Measurements from ENCODE around the gene CFAP300. TPM values are rescaled to one million over a fixed set of nuclear protein-coding genes. Genes with fewer than 3 reads are reported as not detected.
A peak's percentile ranks its signal among the peaks of the same experiment; 100 is the strongest.

CFAP300 gene
- total RNA-seq, 2 experiments from 2014 or later = not detected

DNA sequence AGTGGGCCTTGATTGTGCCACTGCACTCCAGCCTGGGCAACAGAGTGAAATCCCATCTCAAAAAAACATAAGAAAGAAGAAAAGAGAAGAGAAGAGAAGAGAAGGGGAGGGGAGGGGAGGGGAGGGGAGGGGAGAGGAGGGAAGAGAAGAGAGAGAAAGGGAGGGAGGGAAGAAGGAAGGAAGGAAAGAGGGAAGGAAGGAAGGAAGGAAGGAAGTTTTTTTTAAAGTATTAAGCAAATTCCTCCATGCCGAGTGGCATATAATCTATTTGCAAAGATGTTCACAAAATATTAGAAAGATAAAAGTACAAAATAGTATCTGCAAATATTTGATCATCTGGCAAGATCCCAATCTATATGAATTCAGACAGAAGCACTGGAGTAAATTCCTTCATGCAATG lies 10.5 kb upstream of the CFAP300 start:
- H3K4me3 Mint-ChIP-seq = no peak overlapping the region
- POLR2A ChIA-PET = no interaction called here

DNA sequence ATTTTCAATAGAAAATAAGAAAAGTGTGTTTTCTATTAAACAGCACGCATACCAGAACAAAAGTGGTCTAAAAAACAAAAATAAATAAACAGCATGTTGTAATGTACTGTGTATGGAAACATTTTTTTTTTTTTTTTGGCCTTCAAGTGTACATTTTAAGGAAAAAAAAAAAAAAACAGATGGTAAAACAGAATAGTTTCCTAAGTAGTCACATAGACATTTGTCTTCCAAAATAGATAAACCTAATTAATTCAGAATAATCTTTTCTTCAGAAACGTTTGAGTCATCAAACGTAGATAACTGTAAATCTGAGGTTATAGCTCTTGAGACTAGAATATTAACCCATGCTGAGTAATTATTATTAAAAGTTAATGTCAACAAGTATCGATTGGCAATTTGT lies 396 bp upstream of the CFAP300 start:
- H3K4me1 Mint-ChIP-seq = peaks cover 10% of the 10 kb centered on the region
- H3K27ac Mint-ChIP-seq = no peak overlapping the region
- CTCF ChIA-PET = no interaction called here
- H3K27me3 Mint-ChIP-seq = peaks cover 31% of the 10 kb centered on the region
- H3K4me3 Mint-ChIP-seq = peak overlapping the region; percentile 51
- no peaks in the 10 kb centered on the region for H3K9me3 Mint-ChIP-seq
- DNase-seq = no peak
- no peaks in the 10 kb centered on the region for H3K36me3 Mint-ChIP-seq (ENCODE audit: low read depth)
- POLR2A ChIA-PET = no interaction called here

More for the DNA sequence above, 10.5 kb upstream of the CFAP300 start:
- Mint-ChIP-seq H3K9me3 (no peaks in the 10 kb centered on the region), H3K27me3 (peaks cover 6% of the 10 kb centered on the region), H3K27ac (no peak overlapping the region), H3K36me3 (ENCODE audit: low read depth) (no peaks in the 10 kb centered on the region), H3K4me1 (no peaks in the 10 kb centered on the region)
- CTCF ChIA-PET = no interaction called here
- no peak for DNase-seq

DNA sequence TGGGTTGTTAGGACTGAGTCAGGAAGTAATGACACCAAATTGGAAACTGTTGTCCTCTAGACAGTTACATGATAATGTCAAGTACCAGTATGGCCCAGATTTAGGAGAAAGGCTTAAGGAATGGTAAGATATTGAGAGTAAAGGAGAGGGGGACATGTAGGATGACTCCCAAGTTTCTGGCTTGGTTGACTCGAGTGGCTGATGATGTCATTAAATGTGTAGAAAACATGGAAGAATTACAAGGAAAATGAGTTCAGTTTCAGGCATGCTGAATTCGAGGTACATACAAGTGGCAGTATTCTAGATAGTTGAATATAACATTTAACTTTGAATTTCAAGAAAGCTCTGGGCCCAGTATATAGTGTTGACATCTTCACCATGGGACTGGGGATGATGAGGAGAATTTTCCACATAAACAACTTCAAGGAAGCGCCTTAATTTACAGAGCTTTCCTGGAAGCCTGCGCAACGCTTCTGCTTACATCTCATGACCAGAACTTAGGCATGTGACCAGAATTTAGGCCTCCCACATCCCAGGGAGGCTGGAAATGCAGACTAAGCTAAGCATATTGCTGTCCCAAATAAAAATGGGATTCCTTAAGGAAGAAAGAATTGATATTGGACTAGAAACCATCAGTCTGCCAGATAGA lies 3.8 kb downstream of the CFAP300 start:
- Mint-ChIP-seq H3K36me3 (ENCODE audit: low read depth) (no peaks in the 10 kb centered on the region), H3K27me3 (peaks cover 24% of the 10 kb centered on the region), H3K4me1 (peaks cover 10% of the 10 kb centered on the region), H3K4me3 (no peak overlapping the region), H3K9me3 (no peaks in the 10 kb centered on the region), H3K27ac (no peak overlapping the region)
- DNase-seq = no peak
- CTCF ChIA-PET = no interaction called here
- POLR2A ChIA-PET = no interaction called here

DNA sequence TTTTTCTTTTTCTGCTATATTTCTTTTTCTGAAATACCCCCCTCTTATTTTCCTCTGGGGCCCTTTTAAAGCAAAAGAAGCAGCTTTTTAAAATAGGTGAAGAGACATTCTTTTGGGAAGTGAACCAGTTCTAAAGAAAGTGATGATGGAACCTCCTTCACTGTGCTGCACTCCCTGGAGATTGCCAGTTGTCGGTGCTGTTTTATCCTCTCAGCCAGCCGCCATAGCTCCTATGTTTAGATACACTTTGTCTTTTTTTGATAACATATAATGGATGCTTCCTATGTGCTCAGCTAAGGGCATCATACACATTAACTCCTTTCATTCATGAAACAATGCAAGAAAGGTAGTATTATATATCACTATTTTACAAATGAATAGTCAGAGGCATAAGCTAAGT lies 14.0 kb downstream of the CFAP300 start:
- no peak for DNase-seq
- Mint-ChIP-seq H3K36me3 (ENCODE audit: low read depth) (no peaks in the 10 kb centered on the region), H3K27me3 (no peaks in the 10 kb centered on the region), H3K4me3 (no peak overlapping the region), H3K4me1 (no peaks in the 10 kb centered on the region), H3K9me3 (no peaks in the 10 kb centered on the region), H3K27ac (no peak overlapping the region)
- ChIA-PET CTCF (no interaction called here), POLR2A (interaction anchor here (0.5 kb wide), 1 partner anchor 39 kb away, joined by 3 read pairs; no protein-coding TSS in a partner anchor)

DNA sequence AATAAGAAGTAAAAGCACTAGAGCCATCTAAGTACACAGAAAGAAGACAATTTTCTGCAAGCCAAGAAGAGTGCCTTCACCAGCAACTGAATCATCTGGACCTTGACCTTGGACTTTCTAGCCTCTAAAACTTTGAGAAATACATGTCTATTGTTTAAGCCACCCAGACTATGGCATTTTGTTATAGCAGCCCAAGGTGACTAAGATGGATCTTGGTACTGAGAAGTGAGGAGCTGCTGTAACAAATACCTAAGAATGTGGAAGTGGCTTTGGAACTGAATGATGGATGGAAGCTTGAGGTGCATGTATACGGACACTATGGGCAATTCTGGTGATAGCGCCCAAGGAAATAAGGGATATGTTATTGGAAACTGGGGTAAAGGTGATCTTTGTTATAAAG lies 14.9 kb downstream of the CFAP300 start:
- POLR2A ChIA-PET = interaction anchor here (0.5 kb wide), 1 partner anchor 39 kb away, joined by 3 read pairs; no protein-coding TSS in a partner anchor
- Mint-ChIP-seq H3K4me3 (no peak overlapping the region), H3K4me1 (no peaks in the 10 kb centered on the region)

DNA sequence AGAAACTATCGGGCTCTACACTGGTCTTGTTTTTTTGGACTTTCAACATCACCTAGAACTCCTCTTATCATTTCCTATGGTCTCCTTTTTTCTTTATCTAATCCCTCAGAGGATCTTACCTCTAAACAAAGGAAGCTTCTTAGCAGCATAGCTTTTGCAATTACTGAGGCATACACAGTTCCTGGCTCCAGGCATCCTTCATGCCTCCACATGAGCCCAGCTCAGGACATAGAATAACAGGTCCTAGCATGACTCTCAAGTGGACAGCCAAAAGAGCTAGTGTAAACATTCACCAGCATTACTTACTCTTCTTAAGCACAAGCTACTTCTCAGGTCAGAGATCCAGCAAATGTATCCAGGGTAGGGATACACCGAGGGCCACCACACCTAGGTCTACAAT lies 17.1 kb downstream of the CFAP300 start:
- DNase-seq = no peak
- Mint-ChIP-seq H3K4me1 (no peaks in the 10 kb centered on the region), H3K9me3 (no peaks in the 10 kb centered on the region), H3K36me3 (ENCODE audit: low read depth) (no peaks in the 10 kb centered on the region), H3K27me3 (no peaks in the 10 kb centered on the region), H3K4me3 (no peak overlapping the region), H3K27ac (no peak overlapping the region)
- POLR2A ChIA-PET = no interaction called here
- CTCF ChIA-PET = no interaction called here

More for the DNA sequence above, 14.9 kb downstream of the CFAP300 start:
- Mint-ChIP-seq H3K36me3 (ENCODE audit: low read depth) (no peaks in the 10 kb centered on the region), H3K9me3 (no peaks in the 10 kb centered on the region), H3K27me3 (no peaks in the 10 kb centered on the region), H3K27ac (no peak overlapping the region)
- CTCF ChIA-PET = no interaction called here
- no peak for DNase-seq

DNA sequence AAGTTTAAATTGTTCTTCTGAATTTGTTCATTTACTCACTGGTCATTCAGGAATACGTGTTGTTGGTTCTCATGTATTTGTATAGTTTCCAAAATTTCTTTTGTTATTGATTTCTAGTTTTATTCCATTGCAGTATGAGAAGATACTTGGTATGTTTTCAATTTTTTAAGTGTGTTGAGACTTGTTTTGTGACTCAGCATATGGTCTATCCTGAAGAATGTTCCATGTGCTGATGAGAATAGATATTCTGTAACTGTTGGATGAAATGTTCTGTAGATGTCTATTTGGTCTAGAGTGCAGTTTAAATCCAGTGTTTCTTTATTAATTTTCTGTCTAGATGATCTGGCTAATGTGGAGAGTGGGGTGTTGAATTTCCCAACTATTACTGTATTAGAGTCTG lies 23.5 kb downstream of the CFAP300 start:
- POLR2A ChIA-PET = no interaction called here
- CTCF ChIA-PET = no interaction called here
- H3K9me3 Mint-ChIP-seq = peaks cover 14% of the 10 kb centered on the region
- DNase-seq = no peak
- H3K4me3 Mint-ChIP-seq = no peak overlapping the region
- H3K36me3 Mint-ChIP-seq (ENCODE audit: low read depth) = no peaks in the 10 kb centered on the region
- H3K27ac Mint-ChIP-seq = no peak overlapping the region
- H3K4me1 Mint-ChIP-seq = no peaks in the 10 kb centered on the region
- H3K27me3 Mint-ChIP-seq = no peaks in the 10 kb centered on the region

DNA sequence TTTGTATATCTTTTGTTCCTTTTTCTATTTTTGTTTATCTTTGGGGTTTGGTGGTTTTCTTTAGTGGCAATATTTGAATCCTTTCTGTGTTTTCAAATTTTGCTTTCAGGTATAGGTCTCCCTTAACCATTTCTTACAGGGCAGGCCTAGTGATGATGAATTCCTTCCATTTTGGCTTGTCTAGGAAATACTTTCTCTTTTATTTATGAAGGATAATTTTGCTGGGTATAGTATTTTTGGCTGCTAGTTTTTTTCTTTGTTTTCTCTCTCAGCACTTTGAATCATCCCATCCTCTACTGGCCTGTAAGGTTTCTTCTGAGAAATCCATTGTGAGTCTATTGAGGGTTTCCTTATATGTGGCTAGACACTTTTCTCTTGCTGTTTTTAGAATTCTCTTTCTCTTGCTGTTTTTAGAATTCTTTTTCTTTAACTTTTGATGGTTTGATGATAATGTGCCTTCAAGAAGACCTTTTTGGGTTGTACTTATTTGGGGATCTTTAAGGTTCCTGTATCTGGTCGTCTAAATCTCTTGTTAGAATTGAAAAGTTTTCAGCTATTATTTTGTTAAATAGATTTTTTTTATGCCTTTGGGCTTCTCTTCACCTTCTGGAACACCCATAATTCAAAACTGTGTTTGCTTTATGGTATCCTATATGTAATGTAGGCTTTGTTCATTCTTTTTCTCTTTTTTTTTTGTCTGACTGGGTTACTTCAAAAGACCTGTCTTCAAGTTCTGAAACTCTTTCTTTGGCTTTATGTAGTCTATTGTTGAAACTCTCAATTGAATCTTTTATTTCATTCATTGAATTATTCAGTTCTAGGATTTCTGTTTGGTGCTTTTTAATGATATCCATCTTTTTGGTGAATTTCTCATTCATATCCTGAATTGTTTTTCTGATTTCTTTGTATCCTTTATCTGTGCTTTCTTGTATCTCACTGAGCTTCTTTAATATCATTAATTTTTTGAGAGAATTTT lies 24.5 kb downstream of the CFAP300 start:
- H3K36me3 Mint-ChIP-seq (ENCODE audit: low read depth) = no peaks in the 10 kb centered on the region
- DNase-seq = no peak
- H3K27ac Mint-ChIP-seq = no peak overlapping the region
- POLR2A ChIA-PET = no interaction called here
- H3K4me3 Mint-ChIP-seq = no peak overlapping the region
- CTCF ChIA-PET = no interaction called here
- H3K27me3 Mint-ChIP-seq = no peaks in the 10 kb centered on the region
- H3K9me3 Mint-ChIP-seq = peaks cover 14% of the 10 kb centered on the region
- H3K4me1 Mint-ChIP-seq = no peaks in the 10 kb centered on the region

DNA sequence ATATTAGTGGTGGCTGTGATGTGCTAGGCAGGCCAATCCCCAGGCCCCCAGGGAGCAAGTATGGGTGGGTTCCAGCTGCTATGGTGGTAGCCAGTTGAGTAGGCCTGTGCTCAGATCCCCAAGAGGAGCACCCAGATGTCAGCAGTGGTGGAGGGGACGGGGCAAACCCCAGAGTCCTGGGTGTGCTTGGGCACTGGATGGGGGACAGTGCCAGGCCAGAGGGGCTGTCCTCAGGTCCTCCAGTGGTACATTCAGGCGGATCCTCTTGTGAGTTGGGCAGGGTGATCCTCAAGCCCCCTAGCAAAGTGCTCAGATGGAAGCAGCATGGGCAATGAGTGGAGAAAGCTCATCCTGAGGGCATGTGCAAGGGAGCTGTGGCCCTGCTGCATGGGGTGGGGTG lies 26.0 kb downstream of the CFAP300 start:
- ChIA-PET CTCF (no interaction called here), POLR2A (no interaction called here)
- Mint-ChIP-seq H3K36me3 (ENCODE audit: low read depth) (no peaks in the 10 kb centered on the region), H3K4me1 (no peaks in the 10 kb centered on the region), H3K9me3 (peaks cover 14% of the 10 kb centered on the region), H3K27ac (no peak overlapping the region), H3K27me3 (no peaks in the 10 kb centered on the region), H3K4me3 (no peak overlapping the region)
- no peak for DNase-seq

DNA sequence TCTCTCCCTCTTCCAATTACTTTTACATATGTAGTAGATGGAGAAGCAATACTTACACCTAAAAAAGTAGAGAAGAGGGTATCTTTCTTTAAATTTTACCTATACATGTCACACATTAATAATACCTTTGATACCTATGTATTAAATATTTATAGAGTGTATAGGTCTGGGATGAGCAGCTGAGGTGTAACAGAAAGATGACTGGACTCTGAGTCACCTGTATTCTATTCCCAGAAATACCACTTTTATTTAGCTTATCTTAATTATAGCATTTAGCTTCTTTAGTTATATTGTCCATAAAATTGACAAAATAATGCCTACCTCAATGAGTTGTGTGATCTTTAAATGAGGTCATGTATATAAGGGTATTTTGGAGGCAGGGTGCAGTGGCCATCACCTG lies 32.4 kb downstream of the CFAP300 start:
- ChIA-PET CTCF (no interaction called here), POLR2A (no interaction called here)
- Mint-ChIP-seq H3K27me3 (no peaks in the 10 kb centered on the region), H3K4me3 (no peak overlapping the region), H3K27ac (no peak overlapping the region), H3K9me3 (no peaks in the 10 kb centered on the region), H3K36me3 (ENCODE audit: low read depth) (no peaks in the 10 kb centered on the region), H3K4me1 (no peaks in the 10 kb centered on the region)
- no peak for DNase-seq

DNA sequence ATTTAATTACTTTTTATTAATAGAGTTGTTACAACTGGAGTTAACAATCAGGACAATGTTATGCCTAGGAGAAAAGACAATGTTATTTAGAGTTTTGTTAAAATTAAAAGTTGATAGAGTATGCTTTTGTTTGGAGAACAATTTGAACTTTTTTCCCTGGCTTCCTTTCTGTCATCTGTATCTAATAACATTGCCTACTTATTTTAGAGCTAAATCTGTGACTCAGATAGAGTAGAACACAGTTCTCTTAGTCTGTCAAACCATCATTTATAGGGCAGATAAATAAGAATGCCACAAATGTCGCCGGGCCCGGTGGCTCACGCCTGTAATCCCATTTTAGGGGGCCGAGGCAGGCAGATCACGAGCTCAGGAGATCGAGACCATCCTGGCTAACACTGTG lies 34.1 kb downstream of the CFAP300 start:
- no peak for DNase-seq
- CTCF ChIA-PET = no interaction called here
- H3K27ac Mint-ChIP-seq = no peak overlapping the region
- H3K36me3 Mint-ChIP-seq (ENCODE audit: low read depth) = no peaks in the 10 kb centered on the region
- no peaks in the 10 kb centered on the region for H3K9me3 Mint-ChIP-seq
- H3K27me3 Mint-ChIP-seq = no peaks in the 10 kb centered on the region
- no peaks in the 10 kb centered on the region for H3K4me1 Mint-ChIP-seq
- POLR2A ChIA-PET = no interaction called here
- no peak overlapping the region for H3K4me3 Mint-ChIP-seq

DNA sequence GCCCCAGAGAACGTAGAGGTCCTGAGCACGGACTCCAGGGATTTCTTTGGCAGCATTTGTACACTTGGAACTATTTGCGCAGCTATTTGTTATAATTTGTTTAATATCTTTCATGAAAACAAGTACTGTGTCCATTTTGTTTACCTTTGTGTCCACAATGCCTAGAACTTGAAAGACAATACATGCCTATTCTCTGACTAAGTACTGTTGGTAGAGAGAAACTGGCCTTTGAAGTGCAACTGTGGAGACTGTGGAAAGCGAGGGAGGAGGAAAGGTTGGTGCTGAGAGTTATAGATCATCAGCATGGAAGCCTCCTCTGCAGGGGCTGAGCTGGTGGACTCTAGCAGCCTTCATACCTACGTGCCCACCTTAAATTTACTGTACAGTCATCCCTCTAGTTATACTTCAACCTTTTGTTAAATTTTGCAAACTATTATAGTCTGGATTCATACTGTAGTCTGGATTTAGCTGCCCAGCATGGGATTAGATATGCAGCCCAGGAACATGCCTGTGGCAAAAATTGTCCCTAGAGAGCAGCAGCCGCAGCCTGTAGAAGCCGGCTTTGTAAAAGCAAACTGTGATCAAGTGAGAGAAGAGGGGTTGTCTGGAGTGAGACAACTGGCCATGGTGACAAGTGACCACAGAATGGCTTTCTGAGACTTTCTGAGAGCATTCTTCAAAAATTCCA lies 38.8 kb downstream of the CFAP300 start:
- no peak overlapping the region for H3K27ac Mint-ChIP-seq
- H3K4me3 Mint-ChIP-seq = no peak overlapping the region
- no peaks in the 10 kb centered on the region for H3K4me1 Mint-ChIP-seq
- H3K27me3 Mint-ChIP-seq = peaks cover 9% of the 10 kb centered on the region
- no peaks in the 10 kb centered on the region for H3K36me3 Mint-ChIP-seq (ENCODE audit: low read depth)
- no peaks in the 10 kb centered on the region for H3K9me3 Mint-ChIP-seq
- POLR2A ChIA-PET = no interaction called here
- CTCF ChIA-PET = no interaction called here
- no peak for DNase-seq

DNA sequence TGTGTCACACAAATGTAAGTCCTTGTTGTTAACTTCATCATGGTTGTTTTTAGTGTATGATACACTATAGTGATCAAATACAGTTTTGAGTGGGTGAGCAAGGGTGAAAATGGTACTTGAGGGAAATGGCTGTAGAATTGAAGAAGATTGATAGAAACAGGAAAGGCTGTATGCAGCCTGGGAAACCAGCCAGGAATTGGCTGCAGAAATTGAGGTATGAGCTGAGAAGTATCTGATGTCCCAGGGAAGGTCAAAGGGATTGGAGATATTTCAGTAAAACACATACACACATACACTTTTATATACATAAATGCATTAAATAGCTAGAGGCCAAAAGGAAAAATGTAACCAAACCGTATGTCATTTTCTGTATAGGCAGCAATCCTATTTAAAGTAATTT lies 49.9 kb downstream of the CFAP300 start:
- DNase-seq = no peak
- ChIA-PET CTCF (interaction anchor here (1.3 kb wide), 1 partner anchor 50 kb away, joined by 4 read pairs; no protein-coding TSS in a partner anchor), POLR2A (no interaction called here)
- no peak overlapping the region for H3K4me3 Mint-ChIP-seq
- no peaks in the 10 kb centered on the region for H3K9me3 Mint-ChIP-seq
- no peaks in the 10 kb centered on the region for H3K36me3 Mint-ChIP-seq (ENCODE audit: low read depth)
- no peak overlapping the region for H3K27ac Mint-ChIP-seq
- no peaks in the 10 kb centered on the region for H3K4me1 Mint-ChIP-seq
- peaks cover 3% of the 10 kb centered on the region for H3K27me3 Mint-ChIP-seq

Measured in activated CD4-positive, alpha-beta T cell treated with anti-CD3 and anti-CD28 coated beads, Interleukin-2, amount 10 ng/mL, durations not matched to agents 7 days and 5 days (primary cell).